ENCODE results near the gene NR5A1.

The NR5A1 gene

GRCh38 chr9:124470306-124470705 is 36.9 kb downstream of the NR5A1 start:
- Histone ChIP-seq H3K27me3 (ENCODE audit: insufficient read depth, low read depth) (no peaks in the 10 kb centered on the region), H3K36me3 (ENCODE audit: insufficient read depth) (no peaks in the 10 kb centered on the region), H3K4me1 (ENCODE audit: low read depth, poor library complexity, severe bottlenecking) (no peaks in the 10 kb centered on the region), H3K4me2 (no peak overlapping the region), H4K20me1 (ENCODE audit: insufficient read depth) (no peaks in the 10 kb centered on the region), H3K79me2 (ENCODE audit: insufficient read depth, low read depth) (no peaks in the 10 kb centered on the region), H2AFZ (ENCODE audit: low read depth) (no peak overlapping the region), H3K4me3 (IDR thresholded peaks at IDR 0.05; ENCODE audit: insufficient read depth, low read depth, low read length) (no peak overlapping the region), H3K27ac (no peak overlapping the region), H3K9ac (no peak overlapping the region)
- no peak for TF ChIP-seq CTCF (conservative IDR thresholded peaks at IDR 0.05; ENCODE audit: low read depth, low read length)

- H3K9ac ChIP-seq, result no peak overlapping the region
- no peak overlapping the region for H3K27ac ChIP-seq
- TF ChIP-seq CTCF (conservative IDR thresholded peaks at IDR 0.05; ENCODE audit: low read depth, low read length), result no peak
Measured at GRCh38 chr9:124469011-124469832, 38.0 kb downstream of the NR5A1 start.

GRCh38 chr9:124468061-124468740 is 39.0 kb downstream of the NR5A1 start:
- Histone ChIP-seq H3K4me3 (IDR thresholded peaks at IDR 0.05; ENCODE audit: insufficient read depth, low read depth, low read length) (no peak overlapping the region), H3K79me2 (ENCODE audit: insufficient read depth, low read depth) (no peaks in the 10 kb centered on the region), H3K27ac (no peak overlapping the region), H4K20me1 (ENCODE audit: insufficient read depth) (no peaks in the 10 kb centered on the region), H3K4me1 (ENCODE audit: low read depth, poor library complexity, severe bottlenecking) (no peaks in the 10 kb centered on the region), H3K4me2 (no peak overlapping the region), H2AFZ (ENCODE audit: low read depth) (no peak overlapping the region), H3K36me3 (ENCODE audit: insufficient read depth) (no peaks in the 10 kb centered on the region), H3K9ac (no peak overlapping the region), H3K27me3 (ENCODE audit: insufficient read depth, low read depth) (no peaks in the 10 kb centered on the region)
- no peak for TF ChIP-seq CTCF (conservative IDR thresholded peaks at IDR 0.05; ENCODE audit: low read depth, low read length)

More at GRCh38 chr9:124469011-124469832, 38.0 kb downstream of the NR5A1 start:
- H3K79me2 ChIP-seq (ENCODE audit: insufficient read depth, low read depth), result no peaks in the 10 kb centered on the region
- no peak overlapping the region for H3K4me3 ChIP-seq (IDR thresholded peaks at IDR 0.05; ENCODE audit: insufficient read depth, low read depth, low read length)
- H3K4me1 ChIP-seq (ENCODE audit: low read depth, poor library complexity, severe bottlenecking), result no peaks in the 10 kb centered on the region
- H4K20me1 ChIP-seq (ENCODE audit: insufficient read depth), result no peaks in the 10 kb centered on the region
- no peaks in the 10 kb centered on the region for H3K27me3 ChIP-seq (ENCODE audit: insufficient read depth, low read depth)
- H2AFZ ChIP-seq (ENCODE audit: low read depth), result no peak overlapping the region
- no peaks in the 10 kb centered on the region for H3K36me3 ChIP-seq (ENCODE audit: insufficient read depth)
- no peak overlapping the region for H3K4me2 ChIP-seq

GRCh38 chr9:124467410-124468060 is 39.7 kb downstream of the NR5A1 start:
- H3K4me2 ChIP-seq, result no peak overlapping the region
- H4K20me1 ChIP-seq (ENCODE audit: insufficient read depth), result no peaks in the 10 kb centered on the region
- no peak overlapping the region for H3K4me3 ChIP-seq (IDR thresholded peaks at IDR 0.05; ENCODE audit: insufficient read depth, low read depth, low read length)
- no peaks in the 10 kb centered on the region for H3K79me2 ChIP-seq (ENCODE audit: insufficient read depth, low read depth)
- H3K27ac ChIP-seq, result no peak overlapping the region
- H3K9ac ChIP-seq, result no peak overlapping the region
- no peaks in the 10 kb centered on the region for H3K27me3 ChIP-seq (ENCODE audit: insufficient read depth, low read depth)
- H3K36me3 ChIP-seq (ENCODE audit: insufficient read depth), result no peaks in the 10 kb centered on the region
- TF ChIP-seq CTCF (conservative IDR thresholded peaks at IDR 0.05; ENCODE audit: low read depth, low read length), result no peak
- no peaks in the 10 kb centered on the region for H3K4me1 ChIP-seq (ENCODE audit: low read depth, poor library complexity, severe bottlenecking)
- H2AFZ ChIP-seq (ENCODE audit: low read depth), result no peak overlapping the region

Measured in KMS-11 (cell line).